ENCODE results near the gene PRDM4.
"Not testable (repeated sequence)": the region's sequence is repeated elsewhere in the genome, so short reads cannot be mapped to it uniquely, and the experiment has no call there.

- TF ChIP-seq, protein P1, sequence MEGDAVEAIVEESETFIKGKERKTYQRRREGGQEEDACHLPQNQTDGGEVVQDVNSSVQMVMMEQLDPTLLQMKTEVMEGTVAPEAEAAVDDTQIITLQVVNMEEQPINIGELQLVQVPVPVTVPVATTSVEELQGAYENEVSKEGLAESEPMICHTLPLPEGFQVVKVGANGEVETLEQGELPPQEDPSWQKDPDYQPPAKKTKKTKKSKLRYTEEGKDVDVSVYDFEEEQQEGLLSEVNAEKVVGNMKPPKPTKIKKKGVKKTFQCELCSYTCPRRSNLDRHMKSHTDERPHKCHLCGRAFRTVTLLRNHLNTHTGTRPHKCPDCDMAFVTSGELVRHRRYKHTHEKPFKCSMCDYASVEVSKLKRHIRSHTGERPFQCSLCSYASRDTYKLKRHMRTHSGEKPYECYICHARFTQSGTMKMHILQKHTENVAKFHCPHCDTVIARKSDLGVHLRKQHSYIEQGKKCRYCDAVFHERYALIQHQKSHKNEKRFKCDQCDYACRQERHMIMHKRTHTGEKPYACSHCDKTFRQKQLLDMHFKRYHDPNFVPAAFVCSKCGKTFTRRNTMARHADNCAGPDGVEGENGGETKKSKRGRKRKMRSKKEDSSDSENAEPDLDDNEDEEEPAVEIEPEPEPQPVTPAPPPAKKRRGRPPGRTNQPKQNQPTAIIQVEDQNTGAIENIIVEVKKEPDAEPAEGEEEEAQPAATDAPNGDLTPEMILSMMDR (CRISPR knock-in tag; IDR thresholded peaks at IDR 0.05), result peak; percentile 37
- not testable (repeated sequence) for TF ChIP-seq NR2C2 (CRISPR knock-in tag; IDR thresholded peaks at IDR 0.05; ENCODE audit: borderline replicate concordance); EHMT2 (IDR thresholded peaks at IDR 0.05; ENCODE audit: borderline replicate concordance, low read depth, low read length); REXO4 (CRISPR knock-in tag; IDR thresholded peaks at IDR 0.05; ENCODE audit: borderline replicate concordance); SETDB1 (CRISPR knock-in tag; IDR thresholded peaks at IDR 0.05; ENCODE audit: borderline replicate concordance); ZNF704 (CRISPR knock-in tag; IDR thresholded peaks at IDR 0.05; ENCODE audit: borderline replicate concordance); SP1 (IDR thresholded peaks at IDR 0.05); SP1 (CRISPR knock-in tag; IDR thresholded peaks at IDR 0.05); RAD21 (CRISPR knock-in tag; IDR thresholded peaks at IDR 0.05); TCF12 (IDR thresholded peaks at IDR 0.05); TCF12 (CRISPR knock-in tag; IDR thresholded peaks at IDR 0.05); ZNF274 (CRISPR knock-in tag; IDR thresholded peaks at IDR 0.05)
- TF ChIP-seq, protein P2, sequence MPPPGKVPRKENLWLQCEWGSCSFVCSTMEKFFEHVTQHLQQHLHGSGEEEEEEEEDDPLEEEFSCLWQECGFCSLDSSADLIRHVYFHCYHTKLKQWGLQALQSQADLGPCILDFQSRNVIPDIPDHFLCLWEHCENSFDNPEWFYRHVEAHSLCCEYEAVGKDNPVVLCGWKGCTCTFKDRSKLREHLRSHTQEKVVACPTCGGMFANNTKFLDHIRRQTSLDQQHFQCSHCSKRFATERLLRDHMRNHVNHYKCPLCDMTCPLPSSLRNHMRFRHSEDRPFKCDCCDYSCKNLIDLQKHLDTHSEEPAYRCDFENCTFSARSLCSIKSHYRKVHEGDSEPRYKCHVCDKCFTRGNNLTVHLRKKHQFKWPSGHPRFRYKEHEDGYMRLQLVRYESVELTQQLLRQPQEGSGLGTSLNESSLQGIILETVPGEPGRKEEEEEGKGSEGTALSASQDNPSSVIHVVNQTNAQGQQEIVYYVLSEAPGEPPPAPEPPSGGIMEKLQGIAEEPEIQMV (CRISPR knock-in tag; IDR thresholded peaks at IDR 0.05; ENCODE audit: low read depth), result not testable (repeated sequence)
- TF ChIP-seq, protein P3, sequence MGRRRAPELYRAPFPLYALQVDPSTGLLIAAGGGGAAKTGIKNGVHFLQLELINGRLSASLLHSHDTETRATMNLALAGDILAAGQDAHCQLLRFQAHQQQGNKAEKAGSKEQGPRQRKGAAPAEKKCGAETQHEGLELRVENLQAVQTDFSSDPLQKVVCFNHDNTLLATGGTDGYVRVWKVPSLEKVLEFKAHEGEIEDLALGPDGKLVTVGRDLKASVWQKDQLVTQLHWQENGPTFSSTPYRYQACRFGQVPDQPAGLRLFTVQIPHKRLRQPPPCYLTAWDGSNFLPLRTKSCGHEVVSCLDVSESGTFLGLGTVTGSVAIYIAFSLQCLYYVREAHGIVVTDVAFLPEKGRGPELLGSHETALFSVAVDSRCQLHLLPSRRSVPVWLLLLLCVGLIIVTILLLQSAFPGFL (CRISPR knock-in tag; IDR thresholded peaks at IDR 0.05), result not testable (repeated sequence)
- peak; percentile 95 for TF ChIP-seq NFE2L2 (IDR thresholded peaks at IDR 0.05; ENCODE audit: low read length)
Measured at GRCh38 chr12:107695772-107696171, 65.2 kb downstream of the PRDM4 start.
